CD4-positive, alpha-beta T cell treated with Interleukin-6 for 4 hours (primary cell): ENCODE data around the gene PDGFRA.
A peak's percentile ranks its signal among the peaks of the same experiment; 100 is the strongest.

Experiments
- DNase-seq: peaks from one replicate; pipeline ENCODE4 v3.0.0-alpha.2; 2020; ENCODE audit warnings: mixed read lengths

The PDGFRA gene

GRCh38 chr4:54228961-54229501, at the start of gene PDGFRA:
Gene PDGFRA, plus strand, starts transcription at chr4:54229293. Its CDS starts 29,476 bp downstream, at chr4:54258769.
- DNase-seq, result no peak

GRCh38 chr4:54184581-54184980, 44.5 kb upstream of the PDGFRA start:
- no peak for DNase-seq

GRCh38 chr4:54185044-54185780, 43.9 kb upstream of the PDGFRA start:
- DNase-seq, result no peak

GRCh38 chr4:54185866-54186265, 43.2 kb upstream of the PDGFRA start:
- no peak for DNase-seq

GRCh38 chr4:54186371-54186770, 42.7 kb upstream of the PDGFRA start:
- no peak for DNase-seq

- no peak for DNase-seq
These were observed 41.9 kb upstream of the PDGFRA start for GRCh38 chr4:54187148-54187547.

GRCh38 chr4:54189140-54189539, 40.0 kb upstream of the PDGFRA start:
- no peak for DNase-seq

GRCh38 chr4:54192811-54193210, 36.3 kb upstream of the PDGFRA start:
- DNase-seq, result no peak

GRCh38 chr4:54197926-54198325, 31.2 kb upstream of the PDGFRA start:
- DNase-seq, result no peak

- no peak for DNase-seq
These were observed 29.2 kb upstream of the PDGFRA start for GRCh38 chr4:54199919-54200318.

- DNase-seq, result no peak
These were observed 19.5 kb upstream of the PDGFRA start for GRCh38 chr4:54209617-54210016.

- DNase-seq, result no peak
These were observed 16.1 kb upstream of the PDGFRA start for GRCh38 chr4:54213001-54213400.

GRCh38 chr4:54213761-54214160, 15.3 kb upstream of the PDGFRA start:
- no peak for DNase-seq

GRCh38 chr4:54215379-54216077, 13.6 kb upstream of the PDGFRA start:
- DNase-seq, result no peak

- DNase-seq, result peak; percentile 62
These were observed 11.2 kb upstream of the PDGFRA start for GRCh38 chr4:54217642-54218495.

GRCh38 chr4:54218736-54219135, 10.4 kb upstream of the PDGFRA start:
- DNase-seq, result no peak

- no peak for DNase-seq
These were observed 4.0 kb upstream of the PDGFRA start for GRCh38 chr4:54224996-54225597.

GRCh38 chr4:54225598-54226403, 3.3 kb upstream of the PDGFRA start:
- DNase-seq, result no peak

- no peak for DNase-seq
These were observed 2.5 kb upstream of the PDGFRA start for GRCh38 chr4:54226404-54227255.

- no peak for DNase-seq
These were observed 1.6 kb upstream of the PDGFRA start for GRCh38 chr4:54227256-54228055.
